GM18526 (cell line): ENCODE data around the gene ZNF670.

Experiments used
- POLR2A ChIP-seq: IDR thresholded peaks from 3 replicates; pipeline ENCODE4 v1.6.1; 2011; ENCODE audit not compliant: insufficient read length; ENCODE audit errors: extremely low read depth

ZNF670 gene

DNA sequence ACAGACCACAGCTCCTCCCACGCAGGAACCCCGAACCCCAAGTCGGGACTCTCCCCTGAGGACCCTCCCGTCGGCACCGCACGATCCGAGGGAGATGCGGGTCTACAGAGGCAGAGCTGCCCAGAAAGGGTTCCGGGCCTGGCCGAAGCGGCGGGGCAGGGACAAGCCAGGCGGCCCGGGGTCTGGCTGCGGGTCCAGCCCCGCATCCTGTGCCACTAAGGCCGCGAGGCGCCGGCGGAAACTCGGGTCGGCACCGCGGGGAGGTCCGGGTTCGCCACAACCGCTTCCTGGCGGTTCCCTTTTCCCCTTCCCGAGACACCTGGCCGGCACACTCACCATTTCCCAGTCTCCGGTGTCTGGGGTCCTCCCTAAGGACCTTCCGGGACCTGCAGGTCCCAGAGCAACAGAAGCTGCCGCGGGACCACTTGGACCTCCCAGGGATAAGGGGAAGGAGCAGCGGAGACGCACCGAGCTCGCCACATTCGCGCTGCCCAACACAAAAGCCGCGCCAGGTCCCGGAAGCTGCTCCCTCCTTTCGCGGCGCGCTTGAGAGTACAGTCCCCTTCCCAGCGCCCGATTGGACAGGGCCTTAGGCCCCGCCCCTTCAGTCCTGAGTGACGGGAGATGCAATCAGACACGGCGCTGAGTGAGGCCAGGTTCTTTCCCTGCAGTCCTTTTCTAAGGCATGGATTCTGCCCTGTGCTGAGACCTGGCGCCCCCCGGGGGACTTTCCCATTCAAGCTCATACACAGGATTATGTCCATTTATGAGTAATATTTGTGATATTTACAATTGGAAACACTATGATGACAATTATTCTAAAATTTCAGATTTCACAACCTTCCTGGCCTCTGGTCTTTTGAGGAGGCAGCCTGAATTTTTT is at the start of gene ZNF670:
Gene ZNF670 (minus strand): TSS at position 554 of the 883 bp plus-strand sequence. CDS start 215 bp downstream, at position 339.
- peak; percentile 73 for TF ChIP-seq POLR2A

DNA sequence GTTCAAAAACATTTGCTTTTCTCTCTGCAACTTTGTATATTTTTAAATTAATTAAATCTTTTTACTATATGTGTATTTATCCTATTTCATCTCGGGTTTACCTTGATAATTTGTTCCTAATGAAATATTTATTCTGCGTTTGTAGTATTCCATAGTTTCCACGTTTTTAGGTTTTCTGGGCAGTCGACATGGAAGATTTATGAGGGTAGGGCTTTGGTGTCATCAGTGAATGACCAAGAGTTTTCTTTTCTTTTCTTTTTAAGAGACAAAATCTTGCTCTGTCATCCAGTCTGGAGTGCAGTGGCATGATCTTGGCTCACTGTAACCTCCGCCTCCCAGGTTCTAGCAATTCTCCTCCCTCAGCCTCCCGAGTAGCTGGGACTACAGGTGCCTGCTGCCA is 42.8 kb upstream of the ZNF670 start:
- no peak for TF ChIP-seq POLR2A

- TF ChIP-seq POLR2A: no peak
Observed at GRCh38 chr1:247119600-247120407, 41.2 kb upstream of the ZNF670 start.

DNA sequence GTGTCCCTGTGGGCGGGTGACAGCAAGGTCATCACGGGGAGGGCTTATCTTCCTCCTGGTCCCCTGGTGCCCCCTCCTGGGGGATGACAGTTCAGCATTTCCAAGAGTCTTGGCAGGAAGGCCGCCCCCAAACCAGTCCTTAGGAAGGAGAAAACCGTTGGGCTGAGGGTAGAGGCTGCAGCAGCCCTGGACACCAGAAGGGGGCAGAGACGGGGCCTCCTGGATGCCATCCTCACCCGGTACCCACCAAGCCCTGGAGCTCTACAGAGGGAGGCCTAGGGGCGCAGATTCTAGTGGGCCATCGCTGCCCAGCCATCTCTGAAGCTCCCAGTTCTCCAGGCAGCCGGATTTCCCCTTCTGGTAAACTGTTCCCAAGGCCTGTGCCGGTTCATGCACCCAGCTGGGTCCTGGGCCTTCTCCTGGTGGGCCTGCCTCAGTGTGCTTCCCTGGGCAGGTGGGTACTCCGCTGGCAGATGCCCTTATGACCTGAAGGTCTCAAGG is 40.4 kb upstream of the ZNF670 start:
- no peak for TF ChIP-seq POLR2A

- TF ChIP-seq POLR2A: no peak
Observed at GRCh38 chr1:247115545-247115944, 36.9 kb upstream of the ZNF670 start.

- no peak for TF ChIP-seq POLR2A
Observed at GRCh38 chr1:247115141-247115510, 36.5 kb upstream of the ZNF670 start.

- no peak for TF ChIP-seq POLR2A
Observed at GRCh38 chr1:247114351-247115140, 35.9 kb upstream of the ZNF670 start.

GRCh38 chr1:247113733-247114271 is 35.2 kb upstream of the ZNF670 start:
- TF ChIP-seq POLR2A: no peak

DNA sequence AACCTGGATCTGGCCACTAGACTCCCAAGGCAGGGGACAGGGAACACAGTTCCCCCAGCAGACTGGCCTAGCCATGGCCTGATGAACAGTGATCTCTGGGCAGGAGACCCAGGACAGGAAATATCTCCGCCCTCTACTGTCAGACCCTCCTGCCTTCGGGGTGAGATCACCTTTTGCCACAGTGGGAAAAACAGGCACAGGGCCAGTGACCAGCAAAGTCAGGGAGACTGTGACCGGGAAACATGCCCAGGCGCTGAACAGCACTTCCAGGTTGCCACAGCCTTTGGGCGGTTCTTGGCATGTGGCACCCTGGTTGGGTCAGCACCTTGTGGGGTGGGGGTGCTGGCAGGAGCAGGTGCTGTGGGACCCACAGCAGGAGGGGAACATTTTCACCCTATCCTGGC is 34.5 kb upstream of the ZNF670 start:
- no peak for TF ChIP-seq POLR2A

DNA sequence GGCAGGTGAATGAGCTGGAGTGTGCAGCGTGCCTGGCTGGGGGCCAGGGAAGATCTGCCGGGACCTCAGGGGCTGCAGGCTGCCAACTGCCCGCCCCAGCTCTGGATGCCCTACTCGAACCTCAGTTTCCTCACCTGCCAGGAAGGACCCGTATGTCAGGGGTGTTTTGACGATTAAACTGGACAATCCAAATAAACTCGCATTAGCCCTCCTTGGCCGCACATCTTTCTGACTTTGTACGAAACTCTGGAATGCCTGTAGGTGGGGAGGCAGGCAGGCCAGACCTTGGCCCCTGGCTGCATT is 33.8 kb upstream of the ZNF670 start:
- TF ChIP-seq POLR2A: no peak

- TF ChIP-seq POLR2A: no peak
Observed at GRCh38 chr1:247111700-247112478, 33.3 kb upstream of the ZNF670 start.

GRCh38 chr1:247111259-247111699 is 32.7 kb upstream of the ZNF670 start:
- TF ChIP-seq POLR2A: no peak

DNA sequence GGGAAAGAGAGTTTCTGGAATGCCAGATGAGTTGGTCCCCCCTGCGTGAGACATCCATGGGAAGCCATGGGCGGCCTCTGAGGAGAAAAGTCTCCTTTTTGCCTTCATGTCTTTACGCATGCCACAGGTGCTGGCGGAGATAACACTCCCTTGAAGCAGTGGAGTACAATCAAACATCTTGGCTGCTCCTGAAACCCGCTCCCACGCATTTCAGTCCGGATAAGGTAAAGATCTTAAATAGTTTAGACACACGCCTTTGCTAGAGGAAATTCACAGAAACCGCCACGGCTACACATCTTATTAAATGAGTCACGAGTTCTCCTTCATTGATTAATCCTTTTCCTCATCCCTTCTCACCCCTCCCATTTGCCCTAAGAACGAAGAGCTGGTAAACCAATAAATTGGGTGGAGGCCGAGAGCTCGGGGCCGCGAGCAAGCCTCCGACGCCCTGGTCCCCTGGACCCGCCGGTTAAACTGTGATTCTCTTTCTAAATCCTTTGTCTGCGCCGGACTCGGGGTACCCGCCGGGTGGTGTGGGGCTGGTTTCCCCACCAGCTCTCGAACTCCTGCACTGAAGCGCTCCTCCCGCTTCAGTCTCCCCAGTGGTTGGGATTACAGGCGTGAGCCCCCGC is 32.1 kb upstream of the ZNF670 start:
- TF ChIP-seq POLR2A: no peak

DNA sequence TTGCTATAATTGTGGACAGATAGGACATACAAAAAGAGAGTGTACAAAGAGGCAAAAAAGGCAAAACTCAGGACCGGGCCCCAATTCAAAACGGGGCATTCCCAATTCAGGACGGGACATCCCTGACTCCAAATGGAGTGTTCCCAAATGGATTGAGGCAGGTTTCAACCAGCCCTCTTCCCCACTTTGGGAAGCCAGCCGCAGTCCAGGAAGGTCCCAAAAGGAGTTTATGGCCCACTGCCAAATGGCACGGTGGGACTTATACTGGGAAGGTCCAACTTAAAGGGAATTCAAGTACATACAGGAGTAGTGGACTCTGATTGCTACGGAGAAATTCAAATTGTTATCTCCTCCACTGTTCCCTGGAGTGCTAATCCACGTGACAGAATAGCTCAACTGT is 29.1 kb upstream of the ZNF670 start:
- TF ChIP-seq POLR2A: no peak

GRCh38 chr1:247105966-247106365 is 27.4 kb upstream of the ZNF670 start:
- no peak for TF ChIP-seq POLR2A
